GM21526 (cell line): ENCODE results near the gene ST7.

Experiments
- ATAC-seq: cut with Tn5 transposase; IDR thresholded peaks from one replicate; pipeline ENCODE4 v1.9.1; 2021; ENCODE audit warnings: moderate library complexity; ENCODE audit not compliant: unreplicated experiment, low FRiP score

Gene ST7

GRCh38 chr7:117139397-117139984 is 186.2 kb downstream of the ST7 start:
- ATAC-seq: no peak

GRCh38 chr7:117140921-117141320 is 187.6 kb downstream of the ST7 start:
- no peak for ATAC-seq

GRCh38 chr7:117143066-117143465 is 189.8 kb downstream of the ST7 start:
- no peak for ATAC-seq

GRCh38 chr7:117143580-117143979 is 190.3 kb downstream of the ST7 start:
- no peak for ATAC-seq

GRCh38 chr7:117145333-117145732 is 192.0 kb downstream of the ST7 start:
- no peak for ATAC-seq

GRCh38 chr7:117146059-117146458 is 192.8 kb downstream of the ST7 start:
- ATAC-seq: no peak

GRCh38 chr7:117146511-117146910 is 193.2 kb downstream of the ST7 start:
- no peak for ATAC-seq

- no peak for ATAC-seq
Measured at GRCh38 chr7:117148971-117149370, 195.7 kb downstream of the ST7 start.

GRCh38 chr7:117149692-117150091 is 196.4 kb downstream of the ST7 start:
- ATAC-seq: no peak

GRCh38 chr7:117152213-117153007 is 199.1 kb downstream of the ST7 start:
- no peak for ATAC-seq

- ATAC-seq: no peak
Measured at GRCh38 chr7:117153016-117153545, 199.8 kb downstream of the ST7 start.

- no peak for ATAC-seq
Measured at GRCh38 chr7:117154721-117155120, 201.4 kb downstream of the ST7 start.

- no peak for ATAC-seq
Measured at GRCh38 chr7:117155694-117156093, 202.4 kb downstream of the ST7 start.

- no peak for ATAC-seq
Measured at GRCh38 chr7:117157241-117158209, 204.2 kb downstream of the ST7 start.

GRCh38 chr7:117158941-117159697 is 205.8 kb downstream of the ST7 start:
- no peak for ATAC-seq

GRCh38 chr7:117163101-117163500 is 209.8 kb downstream of the ST7 start:
- ATAC-seq: no peak

GRCh38 chr7:117164620-117165019 is 211.3 kb downstream of the ST7 start:
- no peak for ATAC-seq

- no peak for ATAC-seq
Measured at GRCh38 chr7:117165656-117166055, 212.4 kb downstream of the ST7 start.

GRCh38 chr7:117169907-117170306 is 216.6 kb downstream of the ST7 start:
- no peak for ATAC-seq

- ATAC-seq: no peak
Measured at GRCh38 chr7:117171106-117171505, 217.8 kb downstream of the ST7 start.
